Glomerular visceral epithelial cell (primary cell): ENCODE results near the gene POLR3E.
"Not testable (repeated sequence)": the region's sequence is repeated elsewhere in the genome, so short reads cannot be mapped to it uniquely, and the experiment has no call there.

ENCODE experiments used
- DNase-seq: peaks from one replicate; pipeline ENCODE4 v3.0.0-alpha.2; 2016; ENCODE audit errors: extremely low spot score

The POLR3E gene

DNA sequence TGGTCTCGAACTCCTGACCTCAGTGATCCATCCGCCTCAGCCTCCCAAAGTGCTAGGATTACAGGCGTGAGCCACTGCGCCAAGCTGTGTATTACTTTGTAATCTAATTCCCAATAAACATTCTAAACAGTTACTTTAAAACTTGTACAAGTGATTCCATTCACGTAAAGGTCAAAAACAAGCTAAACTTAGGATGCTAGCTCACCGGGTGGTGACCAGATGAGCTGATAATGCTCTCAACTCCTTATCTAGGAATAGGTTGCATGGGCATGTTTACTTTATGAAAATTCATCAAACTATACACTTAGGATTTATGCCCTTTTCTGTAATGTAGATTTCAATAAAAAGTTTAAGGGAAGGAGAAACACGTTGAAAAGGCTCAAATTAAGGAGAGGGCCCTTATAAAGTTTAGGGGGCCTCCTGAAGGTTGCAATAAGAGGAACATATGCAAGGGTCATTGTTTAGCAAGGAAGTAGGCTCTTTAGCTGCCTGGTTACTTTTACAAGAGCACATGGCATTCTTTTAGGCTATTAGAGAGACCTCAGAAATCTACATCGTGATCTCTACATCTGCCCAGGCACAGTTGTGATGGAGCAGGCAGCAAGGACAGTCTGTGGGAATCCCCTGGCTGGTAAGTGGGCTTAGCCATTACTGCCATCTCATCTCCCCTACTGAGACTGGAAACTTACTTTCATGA, 63.9 kb downstream of the POLR3E start:
- DNase-seq, result peak; percentile 53

DNA sequence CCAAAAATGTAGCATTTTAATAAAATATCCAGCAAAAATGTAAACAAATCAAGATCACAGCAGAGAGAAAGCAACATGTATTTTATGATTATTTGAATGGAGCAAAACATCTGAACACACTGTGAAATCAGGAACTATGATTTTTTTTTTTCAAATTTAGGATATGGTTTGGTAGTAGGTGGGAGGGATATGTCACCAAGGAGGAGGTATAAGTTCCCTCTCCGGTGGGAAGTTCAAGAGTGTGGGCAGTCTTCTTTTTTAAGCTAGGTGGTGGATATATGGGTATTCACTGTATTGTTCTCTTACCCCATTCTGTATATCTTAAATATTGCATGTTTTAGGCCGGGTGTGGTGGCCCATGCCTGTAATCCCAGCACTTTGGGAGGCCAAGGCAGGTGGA, 67.0 kb downstream of the POLR3E start:
- no peak for DNase-seq

DNA sequence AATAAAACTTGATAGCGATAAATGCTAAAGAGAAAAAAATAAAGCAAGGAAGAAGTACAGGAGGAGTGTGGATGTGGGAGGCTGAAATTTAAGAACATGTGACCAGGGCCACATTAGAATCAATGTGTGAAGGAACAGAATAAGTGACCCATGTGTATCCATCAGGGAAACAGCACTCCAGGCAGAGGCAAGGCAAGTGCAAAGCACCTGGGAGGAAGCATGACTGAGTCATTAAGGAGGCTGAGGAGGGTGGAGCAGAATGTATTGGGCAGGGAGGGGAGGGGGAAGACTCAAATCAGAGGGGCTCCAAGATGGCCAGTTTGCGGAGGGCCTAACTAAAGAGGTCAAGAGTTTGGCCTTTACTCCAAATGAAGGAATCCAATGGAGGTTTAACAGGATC, 69.2 kb downstream of the POLR3E start:
- DNase-seq, result no peak

DNA sequence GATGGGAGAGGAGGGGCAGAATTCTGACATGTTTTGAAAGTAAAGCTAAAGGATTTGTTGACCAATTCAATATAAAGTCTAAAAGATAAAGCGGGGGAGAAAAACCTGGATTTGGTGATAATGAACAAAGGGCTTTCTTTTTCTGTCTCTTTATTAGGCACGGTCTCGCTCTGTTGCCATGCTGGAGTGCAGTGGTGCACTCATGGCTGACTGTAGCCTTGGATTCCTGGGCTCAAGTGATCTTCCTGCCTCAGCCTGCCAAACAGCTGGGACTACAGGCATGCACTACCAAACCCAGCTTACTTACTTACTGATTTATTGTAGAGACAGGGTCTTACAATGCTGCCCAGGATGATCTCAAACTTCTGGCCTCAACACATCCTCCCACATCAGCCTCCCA, 69.7 kb downstream of the POLR3E start:
- peak; percentile 11 for DNase-seq

DNA sequence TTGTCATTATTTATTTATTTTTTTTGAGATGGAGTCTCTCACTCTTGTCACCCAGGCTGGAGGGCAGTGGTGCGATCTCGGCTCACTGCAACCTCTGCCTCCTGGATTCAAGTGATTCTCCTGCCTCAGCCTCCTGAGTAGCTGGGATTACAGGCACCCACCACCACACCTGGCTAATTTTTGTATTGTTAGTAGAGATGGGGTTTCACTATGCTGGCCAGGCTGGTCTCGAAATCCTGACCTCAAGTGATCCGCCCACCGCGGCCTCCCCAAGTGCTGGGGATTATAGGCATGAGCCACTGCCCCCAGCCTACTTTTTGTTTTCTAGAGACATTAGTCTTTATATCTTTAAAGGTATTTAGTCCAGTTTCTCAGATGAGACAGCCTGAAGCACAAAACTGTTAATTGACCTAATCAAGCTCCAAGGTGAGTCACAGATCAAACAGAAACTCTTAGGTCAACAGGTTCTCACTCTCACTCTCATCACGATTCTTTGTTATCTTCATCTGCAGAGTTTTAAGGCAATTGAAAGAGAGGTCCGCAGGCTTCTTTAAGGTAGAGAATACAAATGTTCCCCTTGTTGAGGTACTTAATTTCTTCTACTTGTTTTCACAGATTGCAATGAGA, 71.1 kb downstream of the POLR3E start:
- DNase-seq, result not testable (repeated sequence)

DNA sequence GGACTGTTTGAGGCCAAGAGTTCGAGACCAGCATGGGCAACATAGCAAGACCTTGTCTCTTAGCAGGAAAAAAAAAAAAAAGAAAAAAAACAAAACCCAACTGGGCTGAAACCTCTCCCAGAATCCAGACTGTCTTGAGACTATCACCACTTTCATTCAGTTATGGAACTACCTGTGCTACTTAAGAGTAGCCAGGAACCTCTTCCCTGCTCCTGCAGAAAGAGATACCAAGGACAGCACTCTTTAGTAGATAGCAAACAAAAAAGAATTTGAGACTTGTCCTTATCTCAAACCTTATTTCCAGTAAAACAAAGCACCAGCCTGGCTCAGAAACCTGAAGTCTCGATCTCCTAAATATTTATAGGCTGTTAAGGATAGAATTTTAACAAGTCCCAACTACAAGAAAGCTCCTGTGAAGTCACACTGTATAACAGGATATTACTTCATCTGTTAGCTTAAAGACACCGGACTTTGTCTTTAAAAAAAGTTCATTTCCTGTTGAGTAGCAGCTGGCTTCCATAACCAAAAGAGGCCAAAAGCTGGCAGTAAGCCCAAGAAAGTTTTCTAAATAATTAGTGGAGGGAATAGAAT, 72.1 kb downstream of the POLR3E start:
- peak; percentile 13 for DNase-seq

DNA sequence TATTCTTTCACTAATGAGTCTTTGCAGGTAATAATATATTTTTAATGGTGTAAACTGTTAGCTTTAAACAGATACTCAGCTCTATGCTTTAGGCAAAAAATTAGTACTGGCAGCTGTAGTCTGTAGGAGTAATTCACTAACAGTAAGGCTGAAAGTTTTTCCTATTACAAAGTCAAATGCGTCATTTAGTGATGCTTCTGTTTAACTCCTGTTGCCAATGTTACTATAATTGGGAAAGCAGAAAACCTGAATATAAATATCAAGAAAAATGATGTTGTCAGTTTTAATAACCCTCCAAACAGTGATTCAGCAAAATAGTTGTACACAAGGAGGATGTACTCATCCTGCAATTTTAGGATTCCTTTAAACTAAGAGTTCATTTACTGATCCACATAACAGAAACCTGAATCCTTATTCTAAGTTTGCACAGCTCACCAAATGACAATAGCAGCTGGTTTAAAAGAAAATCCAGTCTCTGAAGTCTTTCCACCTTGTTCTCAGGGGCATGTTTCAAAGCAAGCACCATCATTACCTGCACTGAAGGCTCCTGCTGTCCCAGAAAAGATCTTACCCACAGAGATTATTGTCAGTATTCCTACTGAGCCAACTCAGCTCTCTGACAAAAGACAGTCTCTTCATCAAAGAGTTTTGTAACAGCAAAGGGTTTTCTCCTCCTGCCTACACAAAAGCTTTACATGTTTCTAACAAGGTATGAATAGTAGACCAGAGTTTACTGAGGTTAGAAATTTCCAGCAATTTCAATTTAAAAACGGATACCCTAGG, 73.0 kb downstream of the POLR3E start:
- no peak for DNase-seq

DNA sequence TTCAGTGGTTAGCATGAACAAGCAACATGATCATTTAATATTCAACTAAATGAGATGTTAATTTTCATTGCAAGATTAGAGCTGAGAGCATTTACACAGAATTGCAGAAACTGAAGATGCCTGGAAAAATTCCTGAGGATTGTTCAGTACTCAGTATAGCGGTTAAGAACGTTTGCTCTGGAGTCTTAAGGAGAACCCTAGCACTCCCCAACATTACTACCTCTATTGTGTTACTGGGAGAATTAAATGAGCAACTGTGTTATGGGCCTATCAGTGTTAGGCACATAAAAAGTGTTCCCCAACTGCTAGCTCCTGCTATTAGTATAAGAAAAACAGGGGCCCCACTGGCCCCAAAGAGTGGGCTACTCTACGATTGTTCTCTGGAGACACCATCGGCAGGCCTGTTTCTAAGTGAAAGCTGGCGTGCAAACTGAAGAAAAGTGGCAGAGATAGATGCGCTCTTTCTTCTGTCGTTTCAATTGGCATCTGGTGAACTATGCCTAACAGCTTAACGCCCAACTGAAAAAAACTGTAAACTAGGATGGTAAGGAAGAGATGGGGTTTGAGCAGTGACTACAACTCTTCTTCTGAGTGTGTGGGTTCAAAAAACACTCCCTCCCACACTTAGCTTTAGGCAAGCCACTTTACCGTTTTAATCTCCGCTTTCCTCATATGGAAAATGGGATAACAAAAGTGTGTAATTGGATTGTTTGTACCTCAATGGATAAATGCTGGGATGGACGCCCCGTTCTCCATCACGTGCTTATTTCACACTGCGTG, 75.9 kb downstream of the POLR3E start:
- no peak for DNase-seq

DNA sequence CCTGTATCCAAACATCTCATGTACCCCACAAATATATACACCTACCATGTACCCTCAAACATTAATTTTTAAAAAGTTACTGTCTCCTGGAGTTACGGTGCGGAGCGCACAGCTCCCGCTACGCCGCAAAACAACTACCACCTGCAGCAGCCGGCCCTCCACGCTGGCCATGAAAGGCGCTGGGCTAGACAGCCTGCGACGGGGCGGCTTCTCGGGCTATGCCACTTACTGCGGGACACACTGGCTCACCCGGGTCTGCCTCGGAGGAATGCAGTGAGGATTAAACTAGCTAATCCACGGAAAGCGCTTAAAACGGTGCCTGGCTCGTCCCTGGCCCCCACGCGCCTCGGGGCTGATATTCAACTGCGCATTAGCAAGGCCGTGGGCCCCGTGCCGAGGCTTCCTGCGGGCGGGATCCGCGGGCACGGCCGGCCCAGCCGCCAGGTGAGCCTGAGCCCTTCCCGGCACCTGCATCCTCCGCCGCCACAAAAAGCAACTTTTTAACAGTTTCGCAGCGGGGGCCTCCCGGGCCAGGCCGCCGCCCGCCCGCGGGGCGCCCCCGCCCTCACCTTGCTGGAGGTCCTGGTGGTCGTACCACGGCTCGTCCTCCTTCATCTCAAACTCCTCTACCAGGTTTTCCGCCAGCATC, 76.6 kb downstream of the POLR3E start:
- no peak for DNase-seq

DNA sequence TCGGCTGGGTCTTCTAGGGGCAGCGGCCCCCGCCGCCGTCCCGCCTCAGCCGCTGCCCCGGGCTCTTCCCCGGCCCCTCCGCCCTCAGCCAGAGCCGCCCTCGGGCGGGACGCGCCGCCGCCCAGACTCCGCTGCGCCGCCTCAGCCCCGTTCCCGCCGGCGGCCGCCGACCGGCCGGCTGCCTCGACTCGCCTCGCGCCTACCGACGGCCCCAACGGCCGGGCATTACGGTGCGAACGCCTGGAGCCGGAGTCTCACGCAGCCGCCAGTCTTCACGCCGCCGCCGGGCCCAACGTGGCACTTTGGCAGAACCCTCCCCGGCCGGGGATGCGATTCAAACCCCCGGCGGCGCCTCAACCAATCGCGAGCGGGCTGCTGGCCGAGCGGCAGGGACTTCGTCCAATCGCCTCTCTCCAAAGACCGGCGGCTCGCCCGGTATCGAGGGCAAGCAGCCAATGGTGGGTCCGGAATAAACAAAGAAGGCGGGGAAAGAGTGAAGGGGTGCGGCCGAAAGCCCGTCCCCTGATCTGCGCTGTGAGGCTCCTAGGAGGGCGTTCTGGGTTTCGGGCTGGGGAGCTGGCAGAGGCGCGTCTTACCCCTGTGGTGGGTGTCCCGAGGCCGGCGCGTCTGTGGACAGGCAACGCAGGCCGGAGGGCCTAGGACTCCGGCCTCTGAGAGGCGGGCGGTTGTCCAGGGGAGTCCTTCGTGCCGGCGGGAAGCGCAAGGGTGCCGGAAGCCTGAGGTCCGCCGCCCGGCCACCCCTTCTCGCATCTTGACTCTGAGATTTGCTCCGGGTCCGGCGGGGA, 77.3 kb downstream of the POLR3E start, which contains the start of gene CDR2:
TSS of gene CDR2 (minus strand) at position 309 of the 806 bp plus-strand sequence. CDS start 310 bp downstream, outside the sequence.
- DNase-seq, result peak; percentile 97

DNA sequence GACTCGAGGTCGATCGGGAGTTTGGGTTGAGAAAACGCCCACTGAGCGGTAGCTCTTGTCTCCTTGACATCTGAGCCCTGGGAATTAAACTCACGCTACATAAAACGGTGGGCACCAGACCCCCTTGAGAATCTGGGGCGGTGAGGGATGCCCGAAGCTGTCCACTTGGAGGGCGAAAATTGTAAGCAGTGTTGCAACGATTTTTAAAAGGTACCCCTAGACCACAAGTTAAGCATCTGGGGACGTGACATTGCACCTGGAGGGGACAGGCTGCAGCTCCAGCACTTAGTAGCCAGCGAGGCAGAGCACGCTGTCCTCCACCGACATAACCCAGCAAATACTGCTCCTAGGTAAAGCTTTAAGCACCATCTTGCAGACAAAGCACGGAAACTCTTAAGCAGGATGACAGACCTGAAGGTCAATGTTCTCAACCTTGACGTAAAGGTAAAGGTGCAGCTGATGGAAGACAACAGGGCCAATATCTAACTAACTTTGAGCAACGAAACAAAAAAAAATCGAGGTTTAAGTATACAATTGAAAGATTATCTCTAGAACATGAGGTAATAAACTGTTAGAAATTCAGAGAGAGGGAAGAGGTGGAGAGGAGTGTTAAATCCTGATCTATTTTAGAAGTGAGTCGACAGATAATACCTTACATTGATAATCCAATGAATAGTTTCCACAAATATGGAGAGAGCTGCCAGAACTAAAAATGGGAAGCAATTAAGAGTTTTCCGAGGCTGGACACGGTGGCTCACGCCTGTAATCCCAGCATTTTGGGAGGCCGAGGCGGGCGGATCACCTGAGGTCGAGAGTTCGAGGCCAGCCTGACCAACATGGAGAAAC, 78.1 kb downstream of the POLR3E start:
- no peak for DNase-seq

DNA sequence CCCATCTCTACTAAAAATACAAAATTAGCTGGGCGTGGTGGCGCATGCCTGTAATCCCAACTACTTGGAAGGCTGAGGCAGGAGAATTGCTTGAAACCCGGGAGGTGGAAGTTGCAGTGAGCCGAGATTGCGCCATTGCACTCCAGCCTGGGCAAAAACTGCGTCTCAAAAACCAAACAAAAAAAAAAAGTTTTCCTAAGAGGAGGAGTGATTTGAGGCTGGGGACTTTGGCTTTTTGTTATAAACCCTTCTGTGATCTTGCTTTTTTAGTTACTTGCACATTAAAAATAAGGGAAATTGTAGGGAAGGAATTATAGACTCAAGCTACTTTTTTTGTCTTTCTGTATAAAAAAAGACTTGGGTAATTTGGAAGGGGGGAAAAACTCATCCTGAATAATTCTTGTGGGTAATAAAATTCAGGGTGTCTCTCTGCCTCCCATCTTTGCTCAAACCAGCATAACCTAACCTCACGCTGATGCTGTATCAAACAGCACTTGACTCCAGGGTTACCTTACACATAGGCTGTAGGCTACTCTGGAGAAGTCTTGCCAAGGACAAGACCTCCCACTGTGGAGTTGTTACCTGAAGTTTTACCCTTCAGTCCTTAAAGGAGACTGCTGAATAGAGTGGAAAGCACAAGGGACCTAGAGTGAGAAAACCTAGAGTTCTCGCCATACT, 78.9 kb downstream of the POLR3E start:
- no peak for DNase-seq

DNA sequence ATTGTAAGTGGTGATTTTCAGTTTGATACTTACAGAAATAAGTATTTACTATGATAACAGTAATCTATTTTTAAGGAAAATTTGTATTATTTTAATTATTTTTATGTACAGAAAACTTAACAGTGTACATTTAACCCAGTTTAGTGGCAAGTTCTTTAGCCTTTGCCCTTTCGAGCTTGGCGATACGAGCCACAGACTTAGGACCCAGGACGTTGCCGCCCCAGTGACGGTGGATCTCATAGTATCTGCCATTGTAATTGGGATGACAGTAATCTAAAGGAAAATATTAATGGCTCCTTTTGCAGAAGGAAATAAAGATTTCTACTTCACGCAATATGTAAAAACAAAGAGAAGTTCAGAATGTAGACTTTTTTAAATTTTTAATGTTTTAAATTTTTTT, 82.4 kb downstream of the POLR3E start:
- no peak for DNase-seq

DNA sequence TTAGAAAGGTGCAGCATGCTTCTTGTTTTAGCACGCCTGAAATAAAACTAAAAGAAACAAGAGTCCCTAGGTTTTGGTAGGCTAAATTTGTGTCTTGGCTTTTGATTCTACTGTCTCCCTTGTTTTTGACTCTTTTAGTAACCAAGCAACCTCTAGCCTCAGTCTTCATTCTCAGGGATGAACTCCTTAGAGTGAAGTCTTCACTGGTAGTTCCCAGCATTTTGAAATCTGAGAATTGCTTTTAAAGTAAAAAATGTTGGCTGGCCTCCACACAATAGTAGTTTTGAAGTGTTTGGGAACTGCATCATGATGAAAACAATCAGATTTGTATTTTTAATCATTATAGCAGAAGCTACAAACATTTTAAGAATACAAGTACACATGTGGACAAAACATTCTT, 83.3 kb downstream of the POLR3E start:
- no peak for DNase-seq

DNA sequence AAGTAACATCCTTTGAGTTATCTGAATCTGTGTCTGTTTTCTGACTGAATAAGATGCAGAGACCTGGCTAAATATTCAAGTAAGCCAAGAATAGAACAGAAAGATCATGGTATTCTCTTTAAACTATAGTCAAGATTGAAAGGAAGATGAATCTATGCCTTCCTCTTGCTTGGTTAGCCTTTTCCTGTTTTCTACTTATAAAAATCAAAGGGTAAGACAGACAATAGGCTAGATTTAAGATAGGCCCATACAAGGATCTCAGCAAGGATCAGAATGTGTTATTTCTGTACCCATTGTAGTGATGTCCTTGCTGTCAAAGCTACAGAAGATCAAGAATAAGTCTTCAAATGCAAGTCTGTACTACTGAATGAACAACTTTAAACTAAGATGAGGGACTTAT, 84.2 kb downstream of the POLR3E start:
- DNase-seq, result no peak

DNA sequence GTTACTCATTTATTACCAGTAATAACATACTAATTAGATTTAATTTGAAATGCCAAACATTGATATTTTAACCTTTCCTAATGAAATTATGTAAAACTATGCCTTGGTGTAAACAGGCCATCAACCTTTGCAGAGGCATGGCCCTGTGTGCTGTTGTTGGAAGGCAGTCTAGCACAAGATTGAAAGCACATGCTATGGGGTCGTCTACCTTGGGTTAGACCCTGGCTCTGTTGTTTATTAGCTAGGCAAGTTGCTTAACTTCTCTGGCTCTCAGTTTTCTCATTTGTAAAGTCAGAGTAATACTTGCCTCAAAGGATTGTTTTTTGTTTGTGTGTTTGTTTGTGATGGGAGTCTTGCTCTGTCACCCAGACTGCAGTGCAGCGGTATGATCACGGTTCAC, 86.6 kb downstream of the POLR3E start:
- DNase-seq, result no peak
